ENCODE measurements around the gene PMFBP1.

GRCh38 chr16:72220875-72221629 is 49.1 kb upstream of the PMFBP1 start:
- TF ChIP-seq POLR2A (IDR thresholded peaks at IDR 0.05) (no peak), CTCF (IDR thresholded peaks at IDR 0.05) (no peak)
